H9 (cell line): ENCODE data around the gene NR2F1-AS1. TPM values are rescaled to one million over a fixed set of nuclear protein-coding genes. Genes with fewer than 3 reads are reported as not detected.

Experiments
- DNase-seq: peaks from one replicate; pipeline ENCODE4 v3.0.0-alpha.2; 2017
- H2AFZ ChIP-seq: one replicate; pipeline ENCODE4 v1.6.1; 2013; ENCODE audit warnings: mild to moderate bottlenecking, low read length, control low read depth, moderate library complexity
- H2AK5ac ChIP-seq: 2 replicates; pipeline ENCODE4 v1.6.1; 2013; ENCODE audit warnings: low read length, control low read depth, mixed read lengths; ENCODE audit not compliant: insufficient read length
- H2BK120ac ChIP-seq: one replicate; pipeline ENCODE4 v1.6.1; 2013; ENCODE audit warnings: low read depth, mild to moderate bottlenecking, low read length, control low read depth, inconsistent platforms; ENCODE audit not compliant: poor library complexity, severe bottlenecking
- H2BK12ac ChIP-seq: 2 replicates; pipeline ENCODE4 v1.6.1; 2013; ENCODE audit warnings: low read length, control low read depth, mixed read lengths, low read depth; ENCODE audit not compliant: insufficient read length
- H2BK15ac ChIP-seq: 2 replicates; pipeline ENCODE4 v1.6.1; 2013; ENCODE audit warnings: low read depth, low read length, control low read depth
- H2BK20ac ChIP-seq: one replicate; pipeline ENCODE4 v1.6.1; 2013; ENCODE audit warnings: low read depth, mild to moderate bottlenecking, low read length, control low read depth, inconsistent platforms; ENCODE audit not compliant: poor library complexity, severe bottlenecking
- H2BK5ac ChIP-seq: 2 replicates; pipeline ENCODE4 v1.6.1; 2013; ENCODE audit warnings: low read length, control low read depth, mixed read lengths; ENCODE audit not compliant: insufficient read length
- H3K14ac ChIP-seq: 2 replicates; pipeline ENCODE4 v1.6.1; 2013; ENCODE audit warnings: low read length, control low read depth; ENCODE audit not compliant: insufficient read depth
- H3K18ac ChIP-seq: 2 replicates; pipeline ENCODE4 v1.6.1; 2013; ENCODE audit warnings: low read depth, mild to moderate bottlenecking, mixed read lengths, low read length, control low read depth; ENCODE audit not compliant: insufficient read length
- H3K23ac ChIP-seq: 2 replicates; pipeline ENCODE4 v1.6.1; 2013; ENCODE audit warnings: low read length, control low read depth, mixed read lengths, low read depth; ENCODE audit not compliant: insufficient read length
- H3K23me2 ChIP-seq: 2 replicates; pipeline ENCODE4 v1.6.1; 2013; ENCODE audit warnings: low read depth, mild to moderate bottlenecking, mixed read lengths, low read length, control low read depth; ENCODE audit not compliant: insufficient read length, poor library complexity, severe bottlenecking
- H3K27ac ChIP-seq: 2 replicates; pipeline ENCODE4 v1.5.1; 2013; ENCODE audit warnings: low read length, control low read depth, mixed read lengths, low read depth; ENCODE audit not compliant: insufficient read length
- H3K27me3 ChIP-seq: 2 replicates; pipeline ENCODE4 v1.6.1; 2013; ENCODE audit warnings: low read length, control low read depth, inconsistent platforms; ENCODE audit not compliant: insufficient read depth
- H3K4ac ChIP-seq: 2 replicates; pipeline ENCODE4 v1.6.1; 2013; ENCODE audit warnings: low read depth, mild to moderate bottlenecking, control low read depth, inconsistent platforms, low read length, moderate library complexity
- H3K4me1 ChIP-seq: 2 replicates; pipeline ENCODE4 v1.6.1; 2013; ENCODE audit warnings: low read length, control low read depth, inconsistent platforms; ENCODE audit not compliant: insufficient read depth
- H3K4me2 ChIP-seq: 2 replicates; pipeline ENCODE4 v1.6.1; 2013; ENCODE audit warnings: low read length, control low read depth, mixed read lengths; ENCODE audit not compliant: insufficient read length, insufficient read depth
- H3K56ac ChIP-seq: 2 replicates; pipeline ENCODE4 v1.6.1; 2013; ENCODE audit warnings: low read depth, mild to moderate bottlenecking, mixed read lengths, low read length, control low read depth; ENCODE audit not compliant: insufficient read length
- H3K79me1 ChIP-seq: 2 replicates; pipeline ENCODE4 v1.6.1; 2013; ENCODE audit warnings: low read depth, mild to moderate bottlenecking, moderate library complexity, low read length, control low read depth, inconsistent platforms; ENCODE audit not compliant: insufficient read depth, poor library complexity, severe bottlenecking
- H3K79me2 ChIP-seq: 2 replicates; pipeline ENCODE4 v1.6.1; 2013; ENCODE audit warnings: low read length, control low read depth, inconsistent platforms; ENCODE audit not compliant: insufficient read depth
- H3K9ac ChIP-seq: 2 replicates; pipeline ENCODE4 v1.6.1; 2013; ENCODE audit warnings: low read length, control low read depth, mixed read lengths; ENCODE audit not compliant: insufficient read length; ENCODE audit errors: extremely low read depth
- H3K9me3 ChIP-seq: one replicate; pipeline ENCODE4 v1.6.1; 2013; ENCODE audit warnings: low read depth, low read length, inconsistent platforms; ENCODE audit not compliant: control insufficient read depth
- H3T11ph ChIP-seq: one replicate; pipeline ENCODE4 v1.6.1; 2013; ENCODE audit warnings: mild to moderate bottlenecking, low read length, control low read depth, inconsistent platforms
- H4K20me1 ChIP-seq: one replicate; pipeline ENCODE4 v1.6.1; 2013; ENCODE audit not compliant: control insufficient read depth, insufficient read length, insufficient read depth
- H4K5ac ChIP-seq: 2 replicates; pipeline ENCODE4 v1.6.1; 2013; ENCODE audit warnings: low read depth, mild to moderate bottlenecking, mixed read lengths, low read length, control low read depth; ENCODE audit not compliant: insufficient read length
- H4K8ac ChIP-seq: replicated peaks from 2 replicates; pipeline ENCODE4 v1.6.1; 2013; ENCODE audit warnings: low read length, control low read depth, mixed read lengths, low read depth; ENCODE audit not compliant: insufficient read length
- H4K91ac ChIP-seq: 2 replicates; pipeline ENCODE4 v1.6.1; 2013; ENCODE audit warnings: low read depth, mild to moderate bottlenecking, moderate library complexity, mixed read lengths, low read length, control low read depth; ENCODE audit not compliant: insufficient read length
- H3K27ac Mint-ChIP-seq, 3 experiments: 2 replicates in 2 of 3; 3 replicates in 1 of 3; pipeline ENCODE4 v1.8.0; 2020 to 2021; ENCODE audit warnings: mixed read lengths in 3 of 3, mild to moderate bottlenecking in 1 of 3, moderate library complexity in 1 of 3
- H3K27me3 Mint-ChIP-seq: 2 replicates; pipeline ENCODE4 v1.8.0; 2021; ENCODE audit warnings: low read depth, mild to moderate bottlenecking, moderate library complexity, mixed read lengths
- H3K36me3 Mint-ChIP-seq, 3 experiments: 2 replicates in 2 of 3; 3 replicates in 1 of 3; pipeline ENCODE4 v1.8.0; 2020 to 2021; ENCODE audit warnings: low read depth in 3 of 3, mixed read lengths in 3 of 3; ENCODE audit not compliant: insufficient read depth in 1 of 3
- H3K4me1 Mint-ChIP-seq, 2 experiments: 2 replicates each; pipeline ENCODE4 v1.8.0; 2020; ENCODE audit warnings: mixed read lengths in 2 of 2
- H3K4me3 Mint-ChIP-seq, 2 experiments: 2 replicates in 1 of 2; 3 replicates in 1 of 2; pipeline ENCODE4 v1.8.0; 2020 to 2021; ENCODE audit warnings: mild to moderate bottlenecking in 2 of 2, mixed read lengths in 2 of 2, moderate library complexity in 1 of 2
- H3K9me3 Mint-ChIP-seq, 2 experiments: 2 replicates in 1 of 2; 3 replicates in 1 of 2; pipeline ENCODE4 v1.8.0; 2020; ENCODE audit warnings: mild to moderate bottlenecking in 2 of 2, mixed read lengths in 2 of 2, moderate library complexity in 1 of 2
- WGBS: extraction: QIAGEN DNeasy Blood & Tissue Kit; methylation state at CpG from one replicate; pipeline ENCODE4 v1.1.7; 2013; ENCODE audit warnings: missing lambda C conversion rate, low lambda C conversion rate, mixed read lengths; ENCODE audit not compliant: insufficient read length; ENCODE audit errors: extremely low coverage; 5-methylcytosine and 5-hydroxymethylcytosine counted together
- total RNA-seq: library from RNA; stranded (reverse); gene quantifications from 2 replicates; pipeline ENCODE4 v1.2.1, GENCODE V29; 2021
- TF ChIP-seq, protein P1 (sequence below): fragments of 200-600 bp; sonication (generic); conservative IDR thresholded peaks from 3 replicates; pipeline ENCODE4 v1.8.0; 2021; ENCODE audit warnings: antibody characterized with exemption, mild to moderate bottlenecking

NR2F1-AS1 gene
- total RNA-seq, 1 experiment from 2014 or later, result 1.9 TPM

- H2AFZ ChIP-seq, result no peak overlapping the region
- H2BK120ac ChIP-seq, result no peak overlapping the region
- peaks cover 96% of the 10 kb centered on the region for H3K27me3 ChIP-seq
- TF ChIP-seq, protein P1, sequence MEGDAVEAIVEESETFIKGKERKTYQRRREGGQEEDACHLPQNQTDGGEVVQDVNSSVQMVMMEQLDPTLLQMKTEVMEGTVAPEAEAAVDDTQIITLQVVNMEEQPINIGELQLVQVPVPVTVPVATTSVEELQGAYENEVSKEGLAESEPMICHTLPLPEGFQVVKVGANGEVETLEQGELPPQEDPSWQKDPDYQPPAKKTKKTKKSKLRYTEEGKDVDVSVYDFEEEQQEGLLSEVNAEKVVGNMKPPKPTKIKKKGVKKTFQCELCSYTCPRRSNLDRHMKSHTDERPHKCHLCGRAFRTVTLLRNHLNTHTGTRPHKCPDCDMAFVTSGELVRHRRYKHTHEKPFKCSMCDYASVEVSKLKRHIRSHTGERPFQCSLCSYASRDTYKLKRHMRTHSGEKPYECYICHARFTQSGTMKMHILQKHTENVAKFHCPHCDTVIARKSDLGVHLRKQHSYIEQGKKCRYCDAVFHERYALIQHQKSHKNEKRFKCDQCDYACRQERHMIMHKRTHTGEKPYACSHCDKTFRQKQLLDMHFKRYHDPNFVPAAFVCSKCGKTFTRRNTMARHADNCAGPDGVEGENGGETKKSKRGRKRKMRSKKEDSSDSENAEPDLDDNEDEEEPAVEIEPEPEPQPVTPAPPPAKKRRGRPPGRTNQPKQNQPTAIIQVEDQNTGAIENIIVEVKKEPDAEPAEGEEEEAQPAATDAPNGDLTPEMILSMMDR, result no peak
- H2AK5ac ChIP-seq, result no peak overlapping the region
- Mint-ChIP-seq H3K36me3 (no peaks in the 10 kb centered on the region; a peak in 2 of 7 replicates), H3K27ac (no peak overlapping the region), H3K4me1 (peaks cover 20 to 49% of the 10 kb centered on the region in 2 experiments), H3K27me3 (no peaks in the 10 kb centered on the region), H3K9me3 (peaks cover 4 to 5% of the 10 kb centered on the region in 2 experiments; a peak in 4 of 5 replicates), H3K4me3 (no peak overlapping the region)
- H2BK20ac ChIP-seq, result no peak overlapping the region
- no peak overlapping the region for H3K27ac ChIP-seq
- H3K56ac ChIP-seq, result no peak overlapping the region
- no peak overlapping the region for H2BK5ac ChIP-seq
- no peaks in the 10 kb centered on the region for H4K20me1 ChIP-seq
- H3K18ac ChIP-seq, result no peak overlapping the region
- no peak overlapping the region for H4K91ac ChIP-seq
- no CpG with 5 or more reads among the region's 5 CpGs for WGBS
- H2BK12ac ChIP-seq, result no peak overlapping the region
- no peak overlapping the region for H3K4me2 ChIP-seq
- H4K5ac ChIP-seq, result no peak overlapping the region
- H4K8ac ChIP-seq, result no peak overlapping the region
- no peaks in the 10 kb centered on the region for H3K79me2 ChIP-seq
- H3K4me1 ChIP-seq, result no peaks in the 10 kb centered on the region
- no peak overlapping the region for H3K23ac ChIP-seq
- H3K9ac ChIP-seq, result no peak overlapping the region
- H3K9me3 ChIP-seq, result no peaks in the 10 kb centered on the region
- peaks cover 7% of the 10 kb centered on the region for H3K23me2 ChIP-seq
- no peaks in the 10 kb centered on the region for H3K79me1 ChIP-seq
- no peak for DNase-seq
- H3K4ac ChIP-seq, result no peak overlapping the region
- H2BK15ac ChIP-seq, result no peak overlapping the region
- H3T11ph ChIP-seq, result no peak overlapping the region
- no peak overlapping the region for H3K14ac ChIP-seq
Measured at GRCh38 chr5:93599001-93599379, 18.0 kb upstream of the NR2F1-AS1 start.
